NCI-H2107 (cell line): ENCODE results near the gene POFUT2.
A peak's percentile ranks its signal among the peaks of the same experiment; 100 is the strongest.

Source experiments
- DNase-seq: peaks from one replicate; lab custom pipeline; 2025; lab: John Stamatoyannopoulos, UW

The POFUT2 gene

DNA sequence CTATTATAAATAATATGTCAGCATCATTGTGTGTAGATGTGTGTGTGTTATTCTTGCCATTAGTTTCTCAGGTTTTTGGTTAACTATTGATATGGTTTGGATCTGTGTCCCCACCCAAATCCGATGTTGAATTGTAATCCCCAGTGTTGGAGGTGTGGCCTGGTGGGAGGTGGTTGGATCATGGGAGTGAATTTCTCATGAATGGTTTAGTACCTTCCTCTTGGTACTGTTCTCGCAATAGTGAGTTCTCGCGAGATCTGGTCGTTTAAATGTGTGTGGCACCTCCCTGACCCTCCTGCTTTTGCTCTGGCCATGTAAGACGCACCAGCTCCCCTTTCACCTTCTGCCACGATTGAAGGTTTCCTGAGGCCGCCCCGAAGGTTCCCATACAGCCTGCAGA, 9.6 kb upstream of the POFUT2 start:
- no peak for DNase-seq

DNA sequence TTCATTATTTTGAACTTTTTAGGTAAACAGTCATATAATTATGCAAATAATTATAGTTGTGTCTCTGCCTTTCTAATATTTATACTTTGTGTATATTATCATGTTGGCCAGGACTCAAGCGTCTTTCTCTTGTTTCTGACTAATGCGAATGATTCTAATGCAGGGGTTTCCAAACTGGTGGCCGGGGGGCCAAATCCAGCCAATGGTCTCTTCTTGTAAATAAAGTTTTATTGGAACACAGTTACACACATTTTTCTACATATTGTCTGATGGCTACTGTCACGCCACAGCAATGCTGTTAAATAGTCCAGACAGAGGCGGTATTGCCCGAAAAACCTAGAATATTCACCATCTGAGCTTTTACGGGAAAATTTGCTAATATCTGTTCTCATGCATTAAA, 8.9 kb upstream of the POFUT2 start:
- DNase-seq, result no peak

- no peak for DNase-seq
Measured at GRCh38 chr21:45295576-45296365, 8.1 kb upstream of the POFUT2 start.

GRCh38 chr21:45294509-45295291, 7.0 kb upstream of the POFUT2 start:
- no peak for DNase-seq

- no peak for DNase-seq
Measured at GRCh38 chr21:45293726-45294401, 6.2 kb upstream of the POFUT2 start.

- DNase-seq, result no peak
Measured at GRCh38 chr21:45293220-45293725, 5.6 kb upstream of the POFUT2 start.

GRCh38 chr21:45292399-45293219, 4.9 kb upstream of the POFUT2 start:
- peak; percentile 53 for DNase-seq

- no peak for DNase-seq
Measured at GRCh38 chr21:45291613-45292398, 4.1 kb upstream of the POFUT2 start.

DNA sequence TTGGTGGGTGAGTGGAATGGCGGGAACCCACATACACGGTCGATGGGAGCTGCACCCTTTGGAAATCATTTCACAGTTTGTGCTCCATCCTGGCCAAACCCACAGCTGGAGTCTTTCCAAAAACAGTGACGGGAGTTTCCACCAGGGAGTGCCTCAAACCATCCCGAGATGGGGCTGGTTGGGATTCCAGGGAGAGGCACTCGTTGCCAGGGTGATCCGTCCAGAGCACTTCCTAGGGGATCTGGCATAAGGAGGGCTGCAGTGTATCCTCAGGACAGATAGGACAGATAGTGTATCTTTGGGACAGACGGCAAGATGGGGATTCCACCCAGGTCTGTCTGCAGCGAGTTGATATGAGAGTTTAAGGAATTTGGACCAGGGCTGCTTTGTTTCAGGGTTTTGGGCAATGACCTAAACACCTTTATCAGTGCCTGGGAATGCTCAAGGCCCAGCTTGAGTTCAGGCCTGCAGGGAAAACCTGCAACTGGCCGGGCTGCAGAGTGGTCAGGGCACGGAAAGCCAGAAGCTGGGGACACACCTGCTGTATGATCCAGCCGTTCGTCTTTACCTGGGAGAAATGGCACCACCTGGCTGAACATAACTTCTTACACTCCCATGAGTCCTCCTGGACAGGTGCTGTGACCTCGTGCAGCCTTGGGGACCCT, 3.4 kb upstream of the POFUT2 start:
- DNase-seq, result no peak

DNA sequence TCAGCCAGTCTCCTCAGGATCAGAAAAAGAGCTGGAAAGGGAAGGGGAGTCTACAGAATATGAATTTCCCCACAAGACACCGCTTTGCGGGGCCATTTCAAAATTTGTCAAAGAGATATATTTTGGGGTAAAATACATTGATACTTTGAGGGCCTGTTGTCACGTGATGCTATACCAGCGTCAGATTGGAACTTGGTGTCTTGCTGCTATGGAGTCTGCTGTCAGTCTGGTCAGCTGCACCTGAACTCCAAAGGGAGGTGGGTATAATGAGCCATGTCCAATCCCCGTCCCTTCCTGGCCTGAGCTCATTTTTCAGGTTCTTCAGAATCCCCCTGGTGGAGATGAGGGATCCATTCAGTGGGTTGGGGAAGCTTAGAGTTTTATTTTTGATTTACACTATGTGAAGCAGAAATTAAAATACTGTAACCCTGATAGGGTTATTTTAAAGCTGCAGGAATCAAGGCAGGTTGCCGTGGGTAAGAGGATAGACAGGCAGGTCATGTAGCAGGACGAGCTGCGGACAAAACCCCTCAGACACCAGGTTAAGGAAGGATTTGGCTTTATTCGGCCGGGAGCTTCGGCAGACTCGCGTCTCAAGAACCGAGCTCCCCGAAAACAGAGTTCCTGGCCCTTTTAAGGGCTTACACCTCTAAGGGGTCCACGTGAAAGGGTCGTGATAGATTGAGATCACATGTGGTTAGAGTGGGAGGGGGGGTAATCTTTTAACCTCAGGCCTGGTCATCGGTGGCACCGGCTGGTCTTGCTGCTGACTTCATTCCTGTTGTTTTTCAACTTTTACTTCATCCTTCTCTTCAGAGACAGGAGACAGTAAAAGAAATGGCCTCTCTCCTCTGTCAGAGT, 2.2 kb upstream of the POFUT2 start:
- no peak for DNase-seq

DNA sequence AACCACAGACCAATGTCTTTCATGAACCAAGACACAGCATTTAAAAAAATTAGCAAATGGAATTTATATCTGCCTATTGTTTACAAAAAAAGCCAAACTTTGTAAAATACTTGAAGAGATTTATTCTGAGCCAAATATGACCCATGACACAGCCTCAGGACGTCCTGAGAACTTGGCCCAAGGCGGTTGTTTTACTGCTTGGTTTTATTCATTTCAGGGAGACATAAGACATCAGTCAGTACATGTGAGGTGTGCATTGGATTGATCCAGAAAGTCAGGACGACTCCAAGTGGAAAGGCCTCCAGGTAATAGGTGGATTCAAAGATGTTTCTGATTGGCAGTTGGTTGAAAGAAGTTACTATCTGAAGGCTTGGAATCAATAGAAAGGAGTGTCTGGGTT, 1.4 kb upstream of the POFUT2 start:
- no peak for DNase-seq

- no peak for DNase-seq
Measured at GRCh38 chr21:45288441-45288841, 746 bp upstream of the POFUT2 start.

DNA sequence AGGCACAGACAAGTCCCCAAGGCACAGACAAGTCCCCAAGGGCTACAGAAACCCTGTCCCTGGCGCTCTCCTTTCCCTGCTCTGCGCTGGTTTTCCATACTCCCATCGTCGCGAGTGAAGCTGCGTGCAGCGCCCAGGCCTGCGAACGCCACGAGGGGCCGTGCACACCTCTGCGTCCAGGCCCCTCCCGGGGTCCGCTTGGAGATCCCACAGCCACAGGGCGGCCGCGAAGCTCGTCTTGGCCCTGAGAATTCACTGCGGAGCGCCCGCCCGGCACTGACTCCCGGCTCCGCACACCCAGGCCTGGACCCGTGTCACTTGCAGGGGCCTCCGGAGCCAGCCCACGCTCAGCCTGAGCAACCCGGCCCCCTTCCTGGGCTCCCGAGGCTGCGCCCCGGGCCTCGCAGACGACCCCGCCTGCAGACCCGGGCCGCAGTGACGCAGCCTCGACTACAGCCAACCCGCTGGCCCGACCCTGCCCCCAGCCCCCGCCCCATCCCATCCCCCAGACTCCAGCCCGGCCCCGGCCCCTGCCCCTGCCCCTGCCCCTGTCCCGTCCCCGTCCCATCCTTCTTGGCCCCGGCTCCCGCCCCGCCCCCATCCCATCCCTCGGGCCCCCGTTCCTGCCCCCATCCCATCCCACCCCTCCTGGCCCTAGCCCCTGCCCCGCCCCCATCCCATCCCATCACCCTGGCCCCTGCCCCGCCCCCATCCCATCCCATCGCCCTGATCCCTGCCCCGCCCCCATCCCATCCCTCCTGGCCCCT, 841 bp downstream of the POFUT2 start:
- DNase-seq, result no peak

DNA sequence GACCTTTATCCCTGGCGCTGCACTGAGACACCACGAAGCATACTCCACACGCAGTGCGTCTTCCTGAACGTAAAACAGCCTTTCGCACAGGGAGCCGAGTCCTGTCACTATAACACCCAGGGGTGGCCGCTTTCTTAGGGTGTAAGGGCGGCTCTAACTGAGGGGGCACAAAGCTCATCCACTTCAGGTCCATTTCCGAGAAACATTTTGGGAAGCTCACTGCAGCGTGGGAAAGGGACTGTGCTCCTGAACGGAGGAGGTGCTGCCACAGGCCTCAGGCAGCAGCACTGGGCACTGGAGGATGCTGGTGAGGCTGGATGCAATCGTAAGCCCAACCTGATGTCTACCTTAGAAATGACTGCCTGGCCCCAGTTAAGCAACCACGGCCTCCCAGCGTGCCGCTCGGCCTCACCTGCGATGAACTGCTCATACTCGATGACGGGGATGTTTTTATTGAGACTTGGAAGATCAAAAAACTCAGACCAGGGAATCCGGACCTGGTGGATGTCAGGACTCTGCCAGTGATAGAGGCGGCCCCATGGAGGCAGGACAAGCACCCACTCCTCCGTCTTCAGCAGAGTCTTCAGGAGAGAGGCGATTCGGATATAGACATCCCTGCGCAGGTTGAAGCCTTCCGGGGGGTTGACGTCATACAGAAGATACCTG, 2.3 kb downstream of the POFUT2 start:
- DNase-seq, result no peak

GRCh38 chr21:45284456-45284741, 3.3 kb downstream of the POFUT2 start:
- no peak for DNase-seq

DNA sequence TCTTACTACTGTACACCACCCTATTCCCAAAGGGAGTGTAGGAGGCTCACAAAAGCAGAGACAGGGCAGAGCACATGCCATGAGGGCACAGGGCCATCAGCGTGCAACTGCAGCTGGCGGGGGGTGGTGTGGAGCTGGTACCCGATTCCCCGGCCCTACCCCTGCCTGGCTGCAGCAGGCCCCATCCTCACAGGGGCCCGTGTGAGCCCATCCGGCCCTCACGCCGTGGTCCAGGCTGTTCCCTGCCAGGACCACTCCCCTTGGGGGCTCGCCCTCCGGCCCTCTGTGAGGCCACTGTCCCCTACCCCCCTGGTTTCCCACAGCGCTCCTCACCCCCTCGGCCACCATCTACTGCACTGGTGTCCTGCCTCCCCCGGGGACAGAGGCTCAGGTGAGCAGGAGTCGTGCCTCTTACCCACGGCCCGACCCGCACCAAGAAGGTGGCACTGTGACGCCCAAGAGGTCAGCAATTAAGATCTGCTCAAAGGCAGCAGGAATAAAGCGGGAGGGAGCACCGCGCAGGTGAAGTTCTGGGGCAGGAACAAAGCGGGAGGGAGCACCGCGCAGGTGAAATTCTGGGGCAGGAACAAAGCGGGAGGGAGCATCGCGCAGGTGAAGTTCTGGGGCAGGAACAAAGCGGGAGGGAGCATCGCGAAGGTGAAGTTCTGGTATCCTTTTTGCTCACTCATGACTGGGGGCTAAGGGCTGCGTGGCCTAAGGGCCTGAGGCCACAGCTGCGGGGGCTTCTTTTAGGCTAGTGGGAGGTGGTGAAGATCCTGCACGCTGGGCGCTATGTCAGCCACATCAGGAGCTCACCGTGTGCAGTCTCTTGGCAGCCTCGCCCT, 3.9 kb downstream of the POFUT2 start:
- no peak for DNase-seq

- DNase-seq, result no peak
Measured at GRCh38 chr21:45283035-45283610, 4.6 kb downstream of the POFUT2 start.
